HL-60 (cell line): ENCODE measurements around the gene MAN2A2.

ENCODE experiments used
- DNase-seq, 2 experiments: peaks; one replicate each; pipeline ENCODE4 v3.0.0-alpha.2; 2010 to 2020; ENCODE audit warnings: low read depth in 1 of 2, low spot score in 1 of 2
- H3K27ac ChIP-seq: fragments of 250-450 bp; sonication (Bioruptor Pico); replicated peaks from 2 replicates; pipeline ENCODE4 v1.5.1; 2020; ENCODE audit warnings: mild to moderate bottlenecking, moderate library complexity
- H3K27me3 ChIP-seq: fragments of 250-450 bp; sonication (Bioruptor Pico); 2 replicates; pipeline ENCODE4 v1.5.1; 2021; ENCODE audit warnings: mild to moderate bottlenecking, moderate library complexity; ENCODE audit not compliant: insufficient read depth, poor library complexity, severe bottlenecking
- H3K4me3 ChIP-seq: replicated peaks from 2 replicates; pipeline ENCODE4 v1.5.1; 2011; ENCODE audit warnings: mild to moderate bottlenecking, control low read depth, low read length; ENCODE audit not compliant: insufficient read depth
- CTCF ChIP-seq: IDR thresholded peaks from one replicate; pipeline ENCODE4 v1.5.1; 2011; ENCODE audit warnings: low read length, control low read depth, inconsistent platforms; ENCODE audit not compliant: insufficient read depth
- GABPA ChIP-seq: IDR thresholded peaks from 2 replicates; pipeline ENCODE4 v1.6.1; 2012; ENCODE audit warnings: low read depth
- POLR2AphosphoS5 ChIP-seq: IDR thresholded peaks from 2 replicates; pipeline ENCODE4 v1.6.1; 2012; ENCODE audit warnings: low read depth
- REST ChIP-seq: IDR thresholded peaks from 2 replicates; pipeline ENCODE4 v1.6.1; 2012; ENCODE audit warnings: low read depth; ENCODE audit not compliant: insufficient replicate concordance
- SPI1 ChIP-seq: IDR thresholded peaks from 2 replicates; pipeline ENCODE4 v1.6.1; 2012; ENCODE audit warnings: low read depth, mild to moderate bottlenecking, borderline replicate concordance

The MAN2A2 gene

GRCh38 chr15:90891346-90891949 lies 11.7 kb upstream of the MAN2A2 start:
- Histone ChIP-seq H3K27me3 (no peaks in the 10 kb centered on the region), H3K4me3 (no peak overlapping the region), H3K27ac (no peak overlapping the region)
- TF ChIP-seq POLR2AphosphoS5: no peak
- no peak for TF ChIP-seq CTCF
- no peak for TF ChIP-seq SPI1
- TF ChIP-seq REST: no peak
- TF ChIP-seq GABPA: no peak
- DNase-seq: no peak

GRCh38 chr15:90892023-90892422 lies 11.1 kb upstream of the MAN2A2 start:
- no peak overlapping the region for H3K4me3 ChIP-seq
- TF ChIP-seq REST (no peak), POLR2AphosphoS5 (no peak), GABPA (no peak), SPI1 (no peak), CTCF (no peak)
- H3K27ac ChIP-seq: no peak overlapping the region
- no peak for DNase-seq
- H3K27me3 ChIP-seq: no peaks in the 10 kb centered on the region

GRCh38 chr15:90892498-90893174 lies 10.5 kb upstream of the MAN2A2 start:
- no peak for TF ChIP-seq CTCF
- TF ChIP-seq GABPA: no peak
- TF ChIP-seq POLR2AphosphoS5: no peak
- TF ChIP-seq SPI1: no peak
- TF ChIP-seq REST: no peak

More at GRCh38 chr15:90892498-90893174, 10.5 kb upstream of the MAN2A2 start:
- Histone ChIP-seq H3K27me3 (no peaks in the 10 kb centered on the region), H3K4me3 (no peak overlapping the region), H3K27ac (no peak overlapping the region)
- DNase-seq: no peak
